ENCODE measurements around the gene MMP12. TPM values are rescaled to one million over a fixed set of nuclear protein-coding genes. Genes with fewer than 3 reads are reported as not detected.
"Not testable (repeated sequence)": the region's sequence is repeated elsewhere in the genome, so short reads cannot be mapped to it uniquely, and the experiment has no call there.

MMP12 gene
- not detected for total RNA-seq

- CTCF ChIA-PET, result no interaction called here
- POLR2A ChIA-PET, result no interaction called here
Observed at GRCh38 chr11:102874852-102875251, at the start of gene MMP12. Gene MMP12, minus strand, starts transcription at chr11:102874982. Its CDS starts 45 bp downstream, at chr11:102874937.

GRCh38 chr11:102921587-102922220 lies 46.9 kb upstream of the MMP12 start:
- ChIA-PET POLR2A (no interaction called here), CTCF (no interaction called here)

GRCh38 chr11:102920118-102920684 lies 45.4 kb upstream of the MMP12 start:
- ChIA-PET CTCF (no interaction called here), POLR2A (no interaction called here)

- CTCF ChIA-PET, result interaction anchor here (0.8 to 1.5 kb wide), 3 partner anchors 23 to 182 kb away, joined by 3 to 5 read pairs (median 5); no protein-coding TSS in a partner anchor
- POLR2A ChIA-PET, result interaction anchor here (0.6 kb wide), 1 partner anchor 150 kb away, joined by 3 read pairs; no protein-coding TSS in a partner anchor
Observed at GRCh38 chr11:102915044-102915375, 40.2 kb upstream of the MMP12 start.

GRCh38 chr11:102914238-102915043 lies 39.7 kb upstream of the MMP12 start:
- ChIA-PET CTCF (interaction anchor here (0.8 to 1.5 kb wide), 3 partner anchors 24 to 181 kb away, joined by 3 to 5 read pairs (median 5); no protein-coding TSS in a partner anchor), POLR2A (no interaction called here)

- CTCF ChIA-PET, result no interaction called here
- POLR2A ChIA-PET, result no interaction called here
Observed at GRCh38 chr11:102912482-102912830, 37.7 kb upstream of the MMP12 start.

- POLR2A ChIA-PET, result no interaction called here
- CTCF ChIA-PET, result no interaction called here
Observed at GRCh38 chr11:102911758-102912481, 37.1 kb upstream of the MMP12 start.

- POLR2A ChIA-PET, CTCF ChIA-PET: not testable (repeated sequence)
Observed at GRCh38 chr11:102905848-102906247, 31.1 kb upstream of the MMP12 start.

- POLR2A ChIA-PET, CTCF ChIA-PET: not testable (repeated sequence)
Observed at GRCh38 chr11:102903895-102904294, 29.1 kb upstream of the MMP12 start.

GRCh38 chr11:102900346-102900745 lies 25.6 kb upstream of the MMP12 start:
- ChIA-PET CTCF (no interaction called here), POLR2A (no interaction called here)

- CTCF ChIA-PET, result no interaction called here
- POLR2A ChIA-PET, result no interaction called here
Observed at GRCh38 chr11:102891736-102892135, 17.0 kb upstream of the MMP12 start.

- POLR2A ChIA-PET, result no interaction called here
- CTCF ChIA-PET, result no interaction called here
Observed at GRCh38 chr11:102886999-102887398, 12.2 kb upstream of the MMP12 start.

GRCh38 chr11:102883141-102883540 lies 8.4 kb upstream of the MMP12 start:
- CTCF ChIA-PET, result no interaction called here
- POLR2A ChIA-PET, result no interaction called here

- POLR2A ChIA-PET, result no interaction called here
- CTCF ChIA-PET, result no interaction called here
Observed at GRCh38 chr11:102882389-102883024, 7.7 kb upstream of the MMP12 start.

- CTCF ChIA-PET, result no interaction called here
- POLR2A ChIA-PET, result no interaction called here
Observed at GRCh38 chr11:102879801-102880200, 5.0 kb upstream of the MMP12 start.

- CTCF ChIA-PET, result no interaction called here
Observed at GRCh38 chr11:102878595-102878994, 3.8 kb upstream of the MMP12 start.

GRCh38 chr11:102869354-102869964 lies 5.3 kb downstream of the MMP12 start:
- POLR2A ChIA-PET, CTCF ChIA-PET: not testable (repeated sequence)

More at GRCh38 chr11:102878595-102878994, 3.8 kb upstream of the MMP12 start:
- POLR2A ChIA-PET, result no interaction called here

GRCh38 chr11:102868339-102868738 lies 6.4 kb downstream of the MMP12 start:
- ChIA-PET CTCF (no interaction called here), POLR2A (no interaction called here)

GRCh38 chr11:102864724-102865123 lies 10.1 kb downstream of the MMP12 start:
- POLR2A ChIA-PET, result no interaction called here
- CTCF ChIA-PET, result no interaction called here

GRCh38 chr11:102853956-102854355 lies 20.8 kb downstream of the MMP12 start:
- ChIA-PET CTCF (no interaction called here), POLR2A (no interaction called here)

Data from activated CD8-positive, alpha-beta memory T cell treated with anti-CD3 and anti-CD28 coated beads for 36 hours (primary cell).